Caco-2 (cell line): Measurements from ENCODE around the gene PDE11A. TPM values are rescaled to one million over a fixed set of nuclear protein-coding genes. Genes with fewer than 3 reads are reported as not detected.

Experiments
- BruUV-seq: library from RNA; stranded (reverse); fragments of 400-500 nt; replicated peaks from 2 replicates; lab custom pipeline; 2021; lab: Mats Ljungman, UMichigan
- CTCF ChIA-PET: fragments of 300-600 bp; sonication (Branson Sonifier 250); formaldehyde crosslinking; loops from one replicate; lab custom pipeline; 2022; ENCODE audit warnings: antibody characterized with exemption; lab: Charles Lee
- POLR2A ChIA-PET: fragments of 300-600 bp; sonication (Branson Sonifier 250); formaldehyde crosslinking; loops from one replicate; lab custom pipeline; 2022; ENCODE audit warnings: antibody characterized with exemption; lab: Charles Lee
- DNase-seq, 2 experiments: peaks; one replicate each; pipeline versions ENCODE4 v3.0.0 to v3.0.0-alpha.2; 2020 to 2022
- H3K27me3 ChIP-seq: replicated peaks from 2 replicates; pipeline ENCODE4 v1.6.0; 2011; ENCODE audit warnings: low read length; ENCODE audit not compliant: control insufficient read depth, insufficient read depth
- H3K36me3 ChIP-seq: 2 replicates; pipeline ENCODE4 v1.5.1; 2011; ENCODE audit warnings: low read length; ENCODE audit not compliant: control insufficient read depth, insufficient read depth
- H3K4me1 ChIP-seq: fragments of 250-450 bp; sonication (Bioruptor Pico); 2 replicates; pipeline ENCODE4 v1.5.1; 2020; ENCODE audit warnings: mild to moderate bottlenecking
- H3K4me3 ChIP-seq: 2 replicates; pipeline ENCODE4 v1.5.1; 2011; ENCODE audit warnings: low read depth, mild to moderate bottlenecking, control low read depth, low read length
- H3K9me3 ChIP-seq: fragments of 250-450 bp; sonication (Bioruptor Pico); 2 replicates; pipeline ENCODE4 v1.5.1; 2020; ENCODE audit warnings: mild to moderate bottlenecking, moderate library complexity
- H3K27ac Mint-ChIP-seq: one replicate; pipeline ENCODE4 v1.8.0; 2022; ENCODE audit warnings: mixed read lengths; ENCODE audit not compliant: unreplicated experiment
- H3K27me3 Mint-ChIP-seq: one replicate; pipeline ENCODE4 v1.8.0; 2022; ENCODE audit warnings: mixed read lengths; ENCODE audit not compliant: insufficient read depth, unreplicated experiment
- H3K36me3 Mint-ChIP-seq: one replicate; pipeline ENCODE4 v1.8.0; 2022; ENCODE audit warnings: mild to moderate bottlenecking, mixed read lengths; ENCODE audit not compliant: insufficient read depth, unreplicated experiment
- H3K4me1 Mint-ChIP-seq: one replicate; pipeline ENCODE4 v1.8.0; 2022; ENCODE audit warnings: low read depth, mixed read lengths; ENCODE audit not compliant: unreplicated experiment
- H3K4me3 Mint-ChIP-seq: one replicate; pipeline ENCODE4 v1.8.0; 2022; ENCODE audit warnings: mild to moderate bottlenecking, moderate library complexity, mixed read lengths; ENCODE audit not compliant: unreplicated experiment
- H3K9me3 Mint-ChIP-seq: one replicate; pipeline ENCODE4 v1.8.0; 2022; ENCODE audit warnings: mixed read lengths; ENCODE audit not compliant: unreplicated experiment
- intact Hi-C: fragments of 100-400 bp; cut with micrococcal nuclease; formaldehyde crosslinking; loops from one replicate; pipeline ENCODE4 v1.10.0; 2022; ENCODE audit not compliant: unreplicated experiment
- total RNA-seq: library from RNA; stranded (reverse); gene quantifications from 2 replicates; pipeline ENCODE4 v1.2.3, GENCODE V29; 2022
- TF ChIP-seq, protein P1 (sequence below), 2 experiments: fragments of 200-600 bp in 1 of 2; IDR thresholded peaks; 1 replicate in 1 of 2; 2 replicates in 1 of 2; pipeline versions ENCODE4 v1.5.1 to v1.8.0; 2011 to 2022; ENCODE audit warnings: antibody characterized with exemption in 1 of 2, control low read depth in 1 of 2, inconsistent platforms in 1 of 2, low read depth in 1 of 2, low read length in 1 of 2, mild to moderate bottlenecking in 1 of 2, moderate library complexity in 1 of 2; ENCODE audit not compliant: insufficient read depth in 1 of 2, severe bottlenecking in 1 of 2, unreplicated experiment in 1 of 2

Gene PDE11A
- total RNA-seq, 1 experiment from 2014 or later, result 0.25 TPM

DNA sequence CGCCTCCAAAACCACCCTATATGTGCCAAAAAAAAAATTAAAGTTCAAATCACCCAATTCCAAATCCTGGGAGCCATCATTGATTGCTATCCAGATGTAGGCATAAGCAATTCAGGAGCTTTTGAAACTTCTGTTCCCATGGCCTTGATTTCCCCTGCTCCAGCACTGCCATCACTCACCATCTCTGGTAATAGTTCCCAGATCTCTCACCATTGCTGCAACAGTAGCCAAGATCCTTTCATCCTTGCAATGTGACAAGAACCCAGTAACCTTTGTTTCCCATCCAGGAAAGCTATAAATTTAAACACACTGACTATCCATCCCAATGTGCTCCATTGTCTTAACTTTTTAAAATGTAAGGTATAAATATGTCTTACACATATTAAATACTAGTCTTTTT lies 155.4 kb downstream of the PDE11A start:
- Histone ChIP-seq H3K36me3 (no peaks in the 10 kb centered on the region), H3K9me3 (no peaks in the 10 kb centered on the region), H3K27me3 (no peaks in the 10 kb centered on the region; the same call in 1 of the 2 replicates), H3K4me3 (no peak overlapping the region), H3K4me1 (no peaks in the 10 kb centered on the region)
- Mint-ChIP-seq H3K4me1 (no peaks in the 10 kb centered on the region), H3K27ac (no peak overlapping the region), H3K9me3 (no peaks in the 10 kb centered on the region), H3K27me3 (peaks cover 9% of the 10 kb centered on the region), H3K4me3 (no peak overlapping the region), H3K36me3 (no peaks in the 10 kb centered on the region)
- DNase-seq, result no peak
- no TSS peak for BruUV-seq
- TF ChIP-seq, protein P1, sequence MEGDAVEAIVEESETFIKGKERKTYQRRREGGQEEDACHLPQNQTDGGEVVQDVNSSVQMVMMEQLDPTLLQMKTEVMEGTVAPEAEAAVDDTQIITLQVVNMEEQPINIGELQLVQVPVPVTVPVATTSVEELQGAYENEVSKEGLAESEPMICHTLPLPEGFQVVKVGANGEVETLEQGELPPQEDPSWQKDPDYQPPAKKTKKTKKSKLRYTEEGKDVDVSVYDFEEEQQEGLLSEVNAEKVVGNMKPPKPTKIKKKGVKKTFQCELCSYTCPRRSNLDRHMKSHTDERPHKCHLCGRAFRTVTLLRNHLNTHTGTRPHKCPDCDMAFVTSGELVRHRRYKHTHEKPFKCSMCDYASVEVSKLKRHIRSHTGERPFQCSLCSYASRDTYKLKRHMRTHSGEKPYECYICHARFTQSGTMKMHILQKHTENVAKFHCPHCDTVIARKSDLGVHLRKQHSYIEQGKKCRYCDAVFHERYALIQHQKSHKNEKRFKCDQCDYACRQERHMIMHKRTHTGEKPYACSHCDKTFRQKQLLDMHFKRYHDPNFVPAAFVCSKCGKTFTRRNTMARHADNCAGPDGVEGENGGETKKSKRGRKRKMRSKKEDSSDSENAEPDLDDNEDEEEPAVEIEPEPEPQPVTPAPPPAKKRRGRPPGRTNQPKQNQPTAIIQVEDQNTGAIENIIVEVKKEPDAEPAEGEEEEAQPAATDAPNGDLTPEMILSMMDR (IDR thresholded peaks at IDR 0.05; ENCODE audit: insufficient read depth in 1 of 2, low read depth in 1 of 2, low read length in 1 of 2, severe bottlenecking in 1 of 2, unreplicated experiment in 1 of 2), result no peak
- CTCF ChIA-PET, result no interaction called here
- intact Hi-C loops, result no loop called here
- POLR2A ChIA-PET, result no interaction called here

DNA sequence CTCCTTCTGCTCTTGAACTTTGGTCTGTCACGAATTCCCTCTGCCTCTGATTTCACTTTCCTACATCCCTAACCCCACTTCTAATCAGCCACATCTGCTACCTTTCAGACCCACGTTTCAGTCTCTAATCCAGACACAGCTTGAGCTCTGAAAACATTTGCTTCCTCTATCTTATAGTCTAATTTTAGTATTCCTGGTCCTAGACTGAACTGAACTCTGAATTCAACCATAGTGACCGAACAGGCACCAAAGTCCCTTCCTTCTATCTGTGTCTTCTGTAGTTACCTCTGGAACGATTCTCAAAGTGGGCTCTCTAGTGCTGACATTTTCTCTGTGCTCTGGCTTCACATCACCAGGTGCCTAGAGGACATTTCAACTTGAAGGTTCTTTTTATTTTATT lies 156.2 kb downstream of the PDE11A start:
- ChIA-PET POLR2A (no interaction called here), CTCF (no interaction called here)
- Histone ChIP-seq H3K4me1 (no peaks in the 10 kb centered on the region), H3K9me3 (no peaks in the 10 kb centered on the region), H3K36me3 (no peaks in the 10 kb centered on the region), H3K4me3 (no peak overlapping the region), H3K27me3 (no peaks in the 10 kb centered on the region; the same call in 1 of the 2 replicates)
- TF ChIP-seq, protein P1 (IDR thresholded peaks at IDR 0.05; ENCODE audit: insufficient read depth in 1 of 2, low read depth in 1 of 2, low read length in 1 of 2, severe bottlenecking in 1 of 2, unreplicated experiment in 1 of 2), result no peak
- Mint-ChIP-seq H3K27ac (no peak overlapping the region), H3K27me3 (peaks cover 9% of the 10 kb centered on the region), H3K4me1 (no peaks in the 10 kb centered on the region), H3K4me3 (no peak overlapping the region), H3K36me3 (no peaks in the 10 kb centered on the region), H3K9me3 (no peaks in the 10 kb centered on the region)
- no peak for DNase-seq
- BruUV-seq, result no TSS peak
- intact Hi-C loops, result no loop called here

GRCh38 chr2:177914247-177914646 lies 158.3 kb downstream of the PDE11A start:
- no peaks in the 10 kb centered on the region for H3K9me3 ChIP-seq
- peaks cover 9% of the 10 kb centered on the region for H3K27me3 Mint-ChIP-seq
- no peaks in the 10 kb centered on the region for H3K4me1 ChIP-seq
- CTCF ChIA-PET, result no interaction called here
- POLR2A ChIA-PET, result no interaction called here
- no peaks in the 10 kb centered on the region for H3K4me1 Mint-ChIP-seq
- no peak overlapping the region for H3K4me3 ChIP-seq
- H3K4me3 Mint-ChIP-seq, result no peak overlapping the region
- DNase-seq, result no peak
- no peaks in the 10 kb centered on the region for H3K36me3 Mint-ChIP-seq
- TF ChIP-seq, protein P1 (IDR thresholded peaks at IDR 0.05; ENCODE audit: insufficient read depth in 1 of 2, low read depth in 1 of 2, low read length in 1 of 2, severe bottlenecking in 1 of 2, unreplicated experiment in 1 of 2), result no peak
- no TSS peak for BruUV-seq
- H3K27me3 ChIP-seq, result no peaks in the 10 kb centered on the region; the same call in 1 of the 2 replicates
- H3K36me3 ChIP-seq, result no peaks in the 10 kb centered on the region
- intact Hi-C loops, result no loop called here
- no peak overlapping the region for H3K27ac Mint-ChIP-seq
- H3K9me3 Mint-ChIP-seq, result no peaks in the 10 kb centered on the region
